PC-3 (cell line): ENCODE data around the gene PRICKLE2. TPM values are rescaled to one million over a fixed set of nuclear protein-coding genes. Genes with fewer than 3 reads are reported as not detected.

Experiments
- ATAC-seq: fragments of 200-7000 bp; cut with Tn5 transposase; 2 replicates; pipeline ENCODE4 v1.9.1; 2020; ENCODE audit warnings: mild to moderate bottlenecking, moderate library complexity
- BruUV-seq: library from RNA; stranded (reverse); fragments of 400-500 nt; replicated peaks from 2 replicates; lab custom pipeline; 2021; lab: Mats Ljungman, UMichigan
- CTCF ChIA-PET: fragments of 300-600 bp; sonication (Branson Sonifier 250); formaldehyde crosslinking; loops from one replicate; lab custom pipeline; 2022; ENCODE audit warnings: antibody characterized with exemption; lab: Charles Lee
- POLR2A ChIA-PET: fragments of 300-600 bp; sonication (Branson Sonifier 250); formaldehyde crosslinking; loops from one replicate; lab custom pipeline; 2022; ENCODE audit warnings: antibody characterized with exemption; ENCODE audit not compliant: unreplicated experiment; lab: Charles Lee
- DNase-seq: peaks from one replicate; pipeline ENCODE4 v3.0.0-alpha.2; 2015
- H2AFZ ChIP-seq: fragments of 300-600 bp; sonication (generic); 2 replicates; pipeline ENCODE4 v1.6.0; 2016; ENCODE audit warnings: antibody characterized with exemption, low read length
- H3F3A ChIP-seq: fragments of 300-600 bp; sonication (generic); one replicate; pipeline ENCODE4 v1.6.0; 2017; ENCODE audit warnings: antibody characterized with exemption, low read length, control low read depth, mild to moderate bottlenecking; ENCODE audit not compliant: unreplicated experiment
- H3K27ac ChIP-seq: fragments of 300-600 bp; sonication (generic); 2 replicates; pipeline ENCODE4 v1.5.1; 2016; ENCODE audit warnings: mild to moderate bottlenecking, low read length
- H3K27me3 ChIP-seq: fragments of 300-600 bp; sonication (generic); 2 replicates; pipeline ENCODE4 v1.6.1; 2016; ENCODE audit warnings: low read length, mixed read lengths
- H3K36me3 ChIP-seq: fragments of 300-600 bp; sonication (generic); 2 replicates; pipeline ENCODE4 v1.6.1; 2016; ENCODE audit warnings: low read depth, mixed run types, low read length, mixed read lengths
- H3K4me1 ChIP-seq: fragments of 300-600 bp; sonication (generic); 2 replicates; pipeline ENCODE4 v1.5.1; 2016; ENCODE audit warnings: low read length; ENCODE audit not compliant: insufficient read depth
- H3K4me2 ChIP-seq: fragments of 300-600 bp; sonication (generic); 2 replicates; pipeline ENCODE4 v1.6.0; 2016; ENCODE audit warnings: low read length
- H3K4me3 ChIP-seq: fragments of 300-600 bp; sonication (generic); 2 replicates; pipeline ENCODE4 v1.5.1; 2016; ENCODE audit warnings: mild to moderate bottlenecking, low read length, mixed read lengths
- H3K79me2 ChIP-seq: fragments of 300-600 bp; sonication (generic); 2 replicates; pipeline ENCODE4 v1.6.1; 2017; ENCODE audit warnings: low read length, mixed read lengths
- H3K9ac ChIP-seq: fragments of 300-600 bp; sonication (generic); 2 replicates; pipeline ENCODE4 v1.6.0; 2016; ENCODE audit warnings: mild to moderate bottlenecking, low read length
- H3K9me2 ChIP-seq: fragments of 300-600 bp; sonication (generic); replicated peaks from 2 replicates; pipeline ENCODE4 v1.6.1; 2016; ENCODE audit warnings: mixed run types, low read length, mixed read lengths
- H3K9me3 ChIP-seq: fragments of 300-600 bp; sonication (generic); 2 replicates; pipeline ENCODE4 v1.6.1; 2016; ENCODE audit warnings: low read length, mixed read lengths
- H4K20me1 ChIP-seq: fragments of 300-600 bp; sonication (generic); 2 replicates; pipeline ENCODE4 v1.6.1; 2016; ENCODE audit warnings: low read length, mixed read lengths
- EZH2 ChIP-seq: fragments of 300-600 bp; sonication (generic); IDR thresholded peaks from one replicate; pipeline ENCODE4 v1.6.1; 2017; ENCODE audit warnings: antibody characterized with exemption, mild to moderate bottlenecking, low read length; ENCODE audit not compliant: unreplicated experiment
- EZH2phosphoT487 ChIP-seq: fragments of 300-600 bp; sonication (generic); IDR thresholded peaks from 2 replicates; pipeline ENCODE4 v1.6.1; 2018; ENCODE audit warnings: mild to moderate bottlenecking, antibody characterized with exemption, low read length, borderline replicate concordance
- intact Hi-C: fragments of 100-400 bp; cut with micrococcal nuclease; formaldehyde crosslinking; loops from 2 replicates; pipeline ENCODE4 v1.9.0; 2023
- total RNA-seq: library from RNA; depleted of rRNA; stranded (reverse); fragments of >200 nt; gene quantifications from 2 replicates; pipeline ENCODE4 v1.2.3, GENCODE V29; 2014
- TF ChIP-seq, protein P1 (sequence below): fragments of 300-600 bp; sonication (generic); conservative IDR thresholded peaks from 2 replicates; pipeline ENCODE4 v1.5.1; 2017; ENCODE audit warnings: antibody characterized with exemption, low read depth, mild to moderate bottlenecking, low read length

PRICKLE2 gene
- total RNA-seq, 1 experiment from 2014 or later: 1.8 TPM

DNA sequence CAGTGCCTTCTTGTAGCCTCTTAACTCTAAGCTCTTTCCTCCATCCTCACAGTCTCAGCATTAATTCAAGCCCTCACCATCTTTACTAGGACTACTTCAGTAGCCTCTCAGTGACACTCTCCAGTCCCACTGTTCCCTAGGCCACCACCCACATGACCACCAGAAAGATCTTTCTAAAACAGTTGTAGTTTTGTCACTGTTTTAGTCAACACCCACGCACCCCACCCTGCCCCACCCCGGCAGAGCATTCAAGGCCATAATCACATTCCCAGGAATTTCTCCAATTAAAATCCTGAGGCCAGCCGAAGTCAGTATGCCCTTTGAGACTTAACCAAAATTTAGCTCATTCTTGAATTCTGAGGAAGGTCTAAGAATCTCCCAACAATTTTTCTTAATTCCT lies 170.8 kb downstream of the PRICKLE2 start:
- Histone ChIP-seq H3K9ac (no peak overlapping the region), H3K27ac (peak overlapping the region; percentile 41; the same call in 1 of the 2 replicates), H3K4me1 (peaks cover 31% of the 10 kb centered on the region), H4K20me1 (no peaks in the 10 kb centered on the region), H3K27me3 (no peaks in the 10 kb centered on the region), H3K4me2 (no peak overlapping the region), H2AFZ (no peak overlapping the region), H3K4me3 (no peak overlapping the region), H3K9me3 (no peaks in the 10 kb centered on the region), H3K9me2 (no peaks in the 10 kb centered on the region), H3K36me3 (no peaks in the 10 kb centered on the region), H3K79me2 (no peaks in the 10 kb centered on the region), H3F3A (no peaks in the 10 kb centered on the region)
- ChIA-PET POLR2A (no interaction called here), CTCF (no interaction called here)
- intact Hi-C loops: no loop called here
- TF ChIP-seq EZH2: no peak
- TF ChIP-seq, protein P1, sequence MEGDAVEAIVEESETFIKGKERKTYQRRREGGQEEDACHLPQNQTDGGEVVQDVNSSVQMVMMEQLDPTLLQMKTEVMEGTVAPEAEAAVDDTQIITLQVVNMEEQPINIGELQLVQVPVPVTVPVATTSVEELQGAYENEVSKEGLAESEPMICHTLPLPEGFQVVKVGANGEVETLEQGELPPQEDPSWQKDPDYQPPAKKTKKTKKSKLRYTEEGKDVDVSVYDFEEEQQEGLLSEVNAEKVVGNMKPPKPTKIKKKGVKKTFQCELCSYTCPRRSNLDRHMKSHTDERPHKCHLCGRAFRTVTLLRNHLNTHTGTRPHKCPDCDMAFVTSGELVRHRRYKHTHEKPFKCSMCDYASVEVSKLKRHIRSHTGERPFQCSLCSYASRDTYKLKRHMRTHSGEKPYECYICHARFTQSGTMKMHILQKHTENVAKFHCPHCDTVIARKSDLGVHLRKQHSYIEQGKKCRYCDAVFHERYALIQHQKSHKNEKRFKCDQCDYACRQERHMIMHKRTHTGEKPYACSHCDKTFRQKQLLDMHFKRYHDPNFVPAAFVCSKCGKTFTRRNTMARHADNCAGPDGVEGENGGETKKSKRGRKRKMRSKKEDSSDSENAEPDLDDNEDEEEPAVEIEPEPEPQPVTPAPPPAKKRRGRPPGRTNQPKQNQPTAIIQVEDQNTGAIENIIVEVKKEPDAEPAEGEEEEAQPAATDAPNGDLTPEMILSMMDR: no peak
- ATAC-seq: no peak
- BruUV-seq: no TSS peak
- DNase-seq: no peak

DNA sequence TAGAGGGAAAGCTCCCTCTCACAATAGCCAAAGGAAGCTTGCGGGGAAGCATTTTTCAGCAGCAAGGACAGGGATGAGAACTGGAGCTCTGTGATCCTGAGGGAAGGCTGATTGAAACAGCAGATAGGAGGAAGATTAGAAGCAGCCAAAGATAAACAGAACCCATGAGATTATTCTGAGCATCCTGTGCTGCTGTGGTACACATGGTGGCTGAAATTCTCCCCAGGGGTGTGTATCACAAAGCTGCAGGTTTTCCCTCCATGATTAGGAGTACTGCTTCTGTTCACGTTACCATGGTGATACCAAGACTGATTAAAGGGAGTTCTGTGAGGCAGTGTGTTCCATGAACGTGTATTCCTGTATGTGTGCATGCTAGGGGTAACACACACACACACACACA lies 171.7 kb downstream of the PRICKLE2 start:
- Histone ChIP-seq H3K4me3 (no peak overlapping the region), H2AFZ (no peak overlapping the region), H3K27ac (peak overlapping the region; percentile 41; the same call in 1 of the 2 replicates), H3F3A (no peaks in the 10 kb centered on the region), H3K4me2 (no peak overlapping the region), H3K27me3 (no peaks in the 10 kb centered on the region), H3K36me3 (no peaks in the 10 kb centered on the region), H3K79me2 (no peaks in the 10 kb centered on the region), H3K9ac (peak overlapping the region; percentile 15; the same call in 1 of the 2 replicates), H3K9me3 (no peaks in the 10 kb centered on the region), H4K20me1 (no peaks in the 10 kb centered on the region), H3K4me1 (peaks cover 36% of the 10 kb centered on the region), H3K9me2 (no peaks in the 10 kb centered on the region)
- ChIA-PET POLR2A (no interaction called here), CTCF (no interaction called here)
- DNase-seq (no peak), ATAC-seq (no peak)
- no TSS peak for BruUV-seq
- TF ChIP-seq EZH2: no peak
- TF ChIP-seq, protein P1: no peak
- intact Hi-C loops: no loop called here

DNA sequence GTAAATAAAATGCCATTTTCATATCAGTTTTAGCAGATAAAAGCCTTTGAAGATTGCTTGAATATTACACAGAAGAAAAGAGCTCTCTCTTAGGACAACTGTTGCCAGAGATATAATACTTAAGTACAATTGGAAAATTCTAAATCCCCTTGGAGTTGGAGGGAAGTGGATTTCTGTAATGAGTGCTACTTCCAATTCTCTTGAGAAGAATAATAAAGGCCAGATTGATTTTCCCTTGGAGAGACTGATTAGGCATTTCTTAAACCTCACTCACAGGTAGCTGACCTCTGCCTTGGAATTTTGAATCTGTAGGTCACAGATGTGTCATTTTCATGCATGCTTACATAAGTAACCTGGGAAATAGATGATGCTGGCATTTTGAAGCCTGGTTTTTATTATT lies 172.1 kb downstream of the PRICKLE2 start:
- POLR2A ChIA-PET: no interaction called here
- H3F3A ChIP-seq: no peaks in the 10 kb centered on the region
- H3K9me2 ChIP-seq: no peaks in the 10 kb centered on the region
- H2AFZ ChIP-seq: no peak overlapping the region
- no peaks in the 10 kb centered on the region for H3K79me2 ChIP-seq
- no peaks in the 10 kb centered on the region for H3K36me3 ChIP-seq
- no peaks in the 10 kb centered on the region for H4K20me1 ChIP-seq
- H3K9ac ChIP-seq: no peak overlapping the region
- DNase-seq (no peak), ATAC-seq (no peak)
- no peak overlapping the region for H3K4me2 ChIP-seq
- CTCF ChIA-PET: no interaction called here
- intact Hi-C loops: no loop called here
- H3K9me3 ChIP-seq: no peaks in the 10 kb centered on the region
- TF ChIP-seq, protein P1: no peak
- TF ChIP-seq EZH2 (no peak), EZH2phosphoT487 (no peak)
- H3K27me3 ChIP-seq: no peaks in the 10 kb centered on the region
- H3K4me3 ChIP-seq: no peak overlapping the region
- H3K27ac ChIP-seq: no peak overlapping the region
- H3K4me1 ChIP-seq: peaks cover 41% of the 10 kb centered on the region
- BruUV-seq: no TSS peak
